ENCODE data around the gene XPOT.

Gene XPOT

GRCh38 chr12:64500394-64500793, 96.2 kb downstream of the XPOT start:
- TF ChIP-seq CTCF (conservative IDR thresholded peaks at IDR 0.05) (no peak), ZFX (IDR thresholded peaks at IDR 0.05) (no peak)
- H3K27ac ChIP-seq, result no peak overlapping the region

Data from C4-2B (cell line).